Skeletal muscle satellite cell (primary cell): ENCODE measurements around the gene TAS2R40.

ENCODE experiments used
- H3K27me3 ChIP-seq: 2 replicates; pipeline ENCODE4 v1.7.0; 2013; ENCODE audit warnings: low read length; ENCODE audit not compliant: control insufficient read depth, insufficient read depth
- H3K36me3 ChIP-seq: 2 replicates; pipeline ENCODE4 v1.7.0; 2013; ENCODE audit warnings: mild to moderate bottlenecking, control low read depth, low read length; ENCODE audit not compliant: insufficient read depth
- H3K4me1 ChIP-seq: 2 replicates; pipeline ENCODE4 v1.7.0; 2013; ENCODE audit warnings: low read length; ENCODE audit not compliant: control insufficient read depth, insufficient read depth
- H3K4me2 ChIP-seq: 2 replicates; pipeline ENCODE4 v1.7.0; 2013; ENCODE audit warnings: mild to moderate bottlenecking, low read length
- H3K4me3 ChIP-seq: 2 replicates; pipeline ENCODE4 v1.7.0; 2013; ENCODE audit warnings: low read length
- H3K9ac ChIP-seq: 2 replicates; pipeline ENCODE4 v1.7.0; 2013; ENCODE audit warnings: mild to moderate bottlenecking, low read depth, low read length, moderate library complexity
- H3K9me3 ChIP-seq: replicated peaks from 2 replicates; pipeline ENCODE4 v1.7.0; 2013; ENCODE audit warnings: mild to moderate bottlenecking, control low read depth, low read length

TAS2R40 gene

GRCh38 chr7:143227806-143228205, 6.0 kb downstream of the TAS2R40 start:
- no peaks in the 10 kb centered on the region for H3K36me3 ChIP-seq
- no peak overlapping the region for H3K4me2 ChIP-seq
- peaks cover 7% of the 10 kb centered on the region for H3K27me3 ChIP-seq
- H3K4me3 ChIP-seq: no peak overlapping the region
- H3K9me3 ChIP-seq: no peaks in the 10 kb centered on the region
- H3K9ac ChIP-seq: no peak overlapping the region
- peaks cover 21% of the 10 kb centered on the region for H3K4me1 ChIP-seq

GRCh38 chr7:143229054-143229790, 7.4 kb downstream of the TAS2R40 start:
- Histone ChIP-seq H3K4me1 (peaks cover 21% of the 10 kb centered on the region), H3K9ac (no peak overlapping the region), H3K4me3 (no peak overlapping the region), H3K36me3 (no peaks in the 10 kb centered on the region), H3K4me2 (peak overlapping the region; percentile 36), H3K27me3 (no peaks in the 10 kb centered on the region), H3K9me3 (no peaks in the 10 kb centered on the region)

GRCh38 chr7:143230602-143231457, 9.0 kb downstream of the TAS2R40 start:
- no peaks in the 10 kb centered on the region for H3K9me3 ChIP-seq
- H3K4me3 ChIP-seq: no peak overlapping the region
- no peaks in the 10 kb centered on the region for H3K27me3 ChIP-seq
- H3K36me3 ChIP-seq: no peaks in the 10 kb centered on the region
- peaks cover 21% of the 10 kb centered on the region for H3K4me1 ChIP-seq
- no peak overlapping the region for H3K4me2 ChIP-seq
- no peak overlapping the region for H3K9ac ChIP-seq

- Histone ChIP-seq H3K9ac (no peak overlapping the region), H3K4me3 (no peak overlapping the region), H3K9me3 (no peaks in the 10 kb centered on the region), H3K4me1 (peaks cover 15% of the 10 kb centered on the region), H3K36me3 (no peaks in the 10 kb centered on the region), H3K27me3 (no peaks in the 10 kb centered on the region), H3K4me2 (no peak overlapping the region)
Observed at GRCh38 chr7:143233816-143234532, 12.1 kb downstream of the TAS2R40 start.

- H3K4me3 ChIP-seq: no peak overlapping the region
- no peak overlapping the region for H3K9ac ChIP-seq
- no peak overlapping the region for H3K4me2 ChIP-seq
- H3K4me1 ChIP-seq: peaks cover 15% of the 10 kb centered on the region
- H3K9me3 ChIP-seq: no peaks in the 10 kb centered on the region
- no peaks in the 10 kb centered on the region for H3K36me3 ChIP-seq
- no peaks in the 10 kb centered on the region for H3K27me3 ChIP-seq
Observed at GRCh38 chr7:143234533-143234875, 12.7 kb downstream of the TAS2R40 start.

GRCh38 chr7:143235561-143235960, 13.7 kb downstream of the TAS2R40 start:
- H3K9ac ChIP-seq: no peak overlapping the region

GRCh38 chr7:143236408-143236990, 14.7 kb downstream of the TAS2R40 start:
- no peaks in the 10 kb centered on the region for H3K9me3 ChIP-seq
- H3K4me2 ChIP-seq: no peak overlapping the region
- H3K27me3 ChIP-seq: no peaks in the 10 kb centered on the region
- no peak overlapping the region for H3K9ac ChIP-seq
- no peak overlapping the region for H3K4me3 ChIP-seq
- peaks cover 29% of the 10 kb centered on the region for H3K4me1 ChIP-seq
- H3K36me3 ChIP-seq: no peaks in the 10 kb centered on the region

More at GRCh38 chr7:143235561-143235960, 13.7 kb downstream of the TAS2R40 start:
- Histone ChIP-seq H3K4me2 (no peak overlapping the region), H3K4me1 (peaks cover 23% of the 10 kb centered on the region), H3K9me3 (no peaks in the 10 kb centered on the region), H3K4me3 (no peak overlapping the region), H3K36me3 (no peaks in the 10 kb centered on the region), H3K27me3 (no peaks in the 10 kb centered on the region)

- Histone ChIP-seq H3K36me3 (no peaks in the 10 kb centered on the region), H3K4me2 (no peak overlapping the region), H3K9me3 (no peaks in the 10 kb centered on the region), H3K4me3 (no peak overlapping the region), H3K9ac (no peak overlapping the region), H3K27me3 (no peaks in the 10 kb centered on the region), H3K4me1 (peaks cover 29% of the 10 kb centered on the region)
Observed at GRCh38 chr7:143237366-143237765, 15.5 kb downstream of the TAS2R40 start.

GRCh38 chr7:143238289-143238980, 16.6 kb downstream of the TAS2R40 start:
- H3K27me3 ChIP-seq: no peaks in the 10 kb centered on the region
- no peak overlapping the region for H3K4me3 ChIP-seq
- H3K4me1 ChIP-seq: peaks cover 29% of the 10 kb centered on the region
- H3K36me3 ChIP-seq: no peaks in the 10 kb centered on the region
- no peak overlapping the region for H3K4me2 ChIP-seq
- H3K9me3 ChIP-seq: no peaks in the 10 kb centered on the region
- no peak overlapping the region for H3K9ac ChIP-seq

- peak overlapping the region; percentile 74 for H3K4me2 ChIP-seq
- H3K36me3 ChIP-seq: no peaks in the 10 kb centered on the region
- no peaks in the 10 kb centered on the region for H3K9me3 ChIP-seq
- peak overlapping the region; percentile 61 for H3K9ac ChIP-seq
- peaks cover 34% of the 10 kb centered on the region for H3K4me1 ChIP-seq
- no peaks in the 10 kb centered on the region for H3K27me3 ChIP-seq
- no peak overlapping the region for H3K4me3 ChIP-seq
Observed at GRCh38 chr7:143239813-143240212, 18.0 kb downstream of the TAS2R40 start.
